ENCODE results near the gene LSM14A.
"Not testable (repeated sequence)": the region's sequence is repeated elsewhere in the genome, so short reads cannot be mapped to it uniquely, and the experiment has no call there.

Gene LSM14A

DNA sequence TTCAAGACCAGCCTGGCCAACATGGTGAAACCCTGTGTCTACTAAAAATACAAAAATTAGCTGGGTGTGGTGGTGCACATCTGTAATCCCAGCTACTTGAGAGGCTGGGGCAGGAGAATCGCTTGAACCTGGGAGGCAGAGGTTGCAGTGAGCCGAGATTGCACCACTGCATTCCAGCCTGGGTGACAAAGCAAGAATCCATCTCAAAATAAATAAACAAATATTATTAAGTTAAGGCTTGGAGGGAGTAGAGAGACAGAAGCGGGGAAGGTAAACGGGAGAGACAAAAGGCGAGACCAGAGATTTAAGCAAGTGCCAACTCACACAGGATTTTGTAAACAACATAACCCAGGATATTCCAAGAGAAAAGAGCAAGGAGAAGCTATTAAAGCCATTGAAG is 12.8 kb upstream of the LSM14A start:
- DNase-seq: not testable (repeated sequence)

DNA sequence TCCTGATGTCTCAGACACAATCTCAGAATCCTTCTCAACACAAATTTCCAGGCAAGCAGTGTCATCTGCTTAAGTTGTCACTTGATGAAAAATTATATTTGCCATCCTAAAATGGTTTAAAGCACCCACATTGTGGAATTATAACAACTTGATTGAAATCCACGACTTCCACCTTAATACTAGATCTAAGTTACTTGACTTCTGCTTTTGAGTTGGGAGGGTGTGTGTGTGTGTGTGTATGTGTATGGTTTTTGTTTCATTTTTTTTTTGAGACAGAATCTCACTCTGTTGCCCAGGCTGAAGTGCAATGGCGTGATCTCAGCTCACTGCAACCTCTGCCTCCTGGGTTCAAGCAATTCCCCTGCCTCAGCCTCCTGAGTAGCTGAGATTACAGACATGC is 10.4 kb upstream of the LSM14A start:
- DNase-seq: peak in 1 of 3 experiments; percentile 10

DNA sequence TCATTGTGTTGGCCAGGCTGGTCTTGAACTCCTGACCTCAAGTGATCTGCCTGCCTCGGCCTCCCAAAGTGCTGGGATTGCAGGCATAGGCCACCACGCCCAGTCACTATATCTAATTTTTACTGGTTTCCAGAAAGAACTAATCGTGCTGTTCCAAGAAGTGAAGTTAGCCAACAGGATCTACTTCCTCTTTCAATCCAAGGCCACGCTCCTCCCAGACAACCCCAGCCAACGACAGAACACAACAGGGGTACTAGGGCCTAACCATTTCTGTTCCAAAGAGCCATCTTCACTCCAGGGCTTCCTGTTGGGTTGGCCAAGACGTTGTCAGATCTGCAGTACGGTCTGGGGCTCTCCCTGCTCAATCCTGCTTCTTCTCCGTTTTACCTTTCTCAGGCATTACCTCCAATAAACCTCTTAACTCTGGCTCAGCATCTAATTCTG is 7.0 kb upstream of the LSM14A start:
- DNase-seq: no peak

DNA sequence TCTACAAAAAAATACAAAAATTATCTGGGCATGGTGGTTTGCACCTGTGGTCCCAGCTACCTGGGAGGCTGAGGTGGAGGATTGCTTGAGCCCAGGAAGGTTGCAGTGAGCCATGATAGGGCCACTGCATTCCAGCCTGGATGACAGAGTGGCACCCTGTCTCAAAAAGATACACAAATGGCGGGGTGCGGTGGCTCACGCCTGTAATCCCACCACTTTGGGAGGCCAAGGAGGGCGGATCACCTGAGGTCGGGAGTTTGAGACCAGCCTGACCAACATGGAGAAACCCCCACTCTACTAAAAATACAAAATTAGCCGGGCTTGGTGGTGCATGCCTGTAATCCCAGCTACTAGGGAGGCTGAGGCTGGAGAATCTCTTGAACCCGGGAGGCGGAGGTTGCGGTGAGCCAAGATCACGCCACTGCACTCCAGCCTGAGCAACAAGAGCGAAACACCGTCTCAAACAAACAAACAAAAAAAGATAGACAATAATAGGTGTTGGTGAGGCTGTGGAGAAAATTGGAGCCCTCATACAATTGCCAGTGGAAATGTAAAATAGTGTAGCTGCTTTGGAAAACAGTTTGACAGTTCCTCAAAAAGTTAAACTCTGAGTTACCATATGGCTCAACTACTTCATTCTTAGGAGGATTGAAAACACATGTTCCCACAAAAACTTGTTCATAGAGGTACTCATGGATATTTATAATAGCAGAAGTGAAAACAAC is 2.7 kb upstream of the LSM14A start:
- DNase-seq: not testable (repeated sequence)

DNA sequence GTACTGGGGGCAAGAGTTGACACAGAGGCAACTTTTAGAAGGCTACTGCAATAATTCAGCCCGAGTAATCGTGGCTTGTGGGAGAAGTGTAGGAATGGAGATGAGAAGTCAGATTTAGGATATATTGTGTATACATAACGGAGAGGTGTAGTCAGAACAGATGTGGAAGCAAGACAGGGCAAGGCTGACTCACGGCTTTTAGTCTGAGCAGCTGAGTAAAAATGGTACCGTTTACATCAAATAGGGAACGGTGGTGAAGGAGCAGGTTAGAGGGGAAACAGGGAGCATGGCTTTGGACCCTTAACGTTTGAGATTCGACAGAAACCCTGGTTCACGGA is 796 bp upstream of the LSM14A start:
- DNase-seq: no peak

DNA sequence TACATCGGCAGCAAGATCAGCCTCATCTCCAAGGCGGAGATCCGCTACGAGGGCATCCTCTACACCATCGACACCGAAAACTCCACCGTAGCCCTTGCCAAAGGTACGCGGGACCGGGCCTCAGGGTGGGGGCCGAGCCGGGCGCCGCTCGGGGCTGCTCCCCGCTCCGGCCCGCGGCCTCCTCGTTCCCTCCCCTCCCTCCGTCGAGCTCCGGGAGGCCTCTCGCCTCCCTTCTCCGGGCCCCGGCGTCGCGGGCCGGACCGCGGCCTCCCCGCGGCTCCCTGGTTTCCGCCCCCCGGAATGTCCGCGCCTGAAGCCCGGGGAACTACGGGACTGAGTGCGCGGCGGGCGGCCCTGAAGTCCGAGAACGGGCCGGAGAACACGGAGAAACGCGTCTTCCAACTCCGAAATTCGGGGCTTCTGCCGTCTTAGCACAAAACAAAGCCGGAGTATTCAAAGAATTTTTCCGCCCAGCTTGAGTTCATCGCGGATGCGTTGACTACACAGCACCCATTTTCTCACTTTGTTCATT is 423 bp downstream of the LSM14A start:
- peak; percentile 19 to 75 (median 66) for DNase-seq

DNA sequence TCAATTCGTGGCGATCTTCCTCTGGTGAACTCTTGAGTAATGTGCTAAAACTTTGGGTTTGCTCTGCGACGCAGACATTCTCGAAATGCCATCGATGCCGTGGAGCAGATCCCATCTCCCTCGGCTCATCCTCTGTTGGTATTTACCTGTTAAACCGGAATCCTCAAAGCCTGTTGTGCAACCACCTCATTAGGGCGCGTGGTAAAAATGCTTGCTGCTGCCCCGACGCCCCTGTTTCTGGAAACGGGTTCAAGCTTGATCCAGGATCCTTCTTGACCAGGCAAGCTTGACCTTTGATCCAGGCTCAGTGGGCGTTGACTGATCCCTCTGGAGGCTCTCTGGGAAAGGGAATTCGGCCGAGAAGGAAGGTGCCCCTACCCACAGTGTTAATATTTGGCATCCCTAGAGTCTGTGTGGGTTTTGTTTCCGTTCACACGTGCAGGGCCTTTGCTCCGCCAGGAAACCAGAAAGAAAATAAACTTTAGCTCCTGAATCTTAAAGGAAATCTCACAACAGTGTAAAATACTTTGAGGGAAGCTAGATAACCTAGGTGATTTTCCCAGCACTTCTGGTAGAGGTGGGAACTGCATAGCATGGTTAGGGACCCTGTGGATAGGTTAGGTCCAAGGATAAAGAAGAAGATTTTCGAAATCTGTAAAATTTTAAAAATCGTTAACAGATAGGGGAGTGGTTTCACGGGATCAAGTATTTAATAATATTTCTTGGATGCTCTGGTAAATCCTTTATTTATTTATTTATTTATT is 1.1 kb downstream of the LSM14A start:
- DNase-seq: peak in 1 of 3 experiments; percentile 65

DNA sequence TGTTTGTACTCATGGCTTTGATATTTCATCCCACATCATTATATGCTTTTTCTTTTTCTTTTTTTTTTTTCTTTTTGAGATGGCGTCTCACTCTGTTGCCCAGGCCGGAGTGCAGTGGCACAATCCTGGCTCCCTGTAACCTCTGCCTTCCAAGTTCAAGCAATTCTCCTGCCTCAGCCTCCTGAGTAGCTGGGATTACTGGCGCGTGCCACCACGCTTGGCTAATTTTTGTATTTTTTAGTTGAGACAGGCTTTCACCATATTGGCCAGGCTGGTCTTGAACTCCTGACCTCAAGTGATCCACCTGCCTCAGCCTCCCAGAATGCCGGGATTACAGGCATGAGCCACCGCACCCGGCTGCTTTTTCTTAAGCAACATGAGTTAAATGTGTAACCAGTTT is 2.9 kb downstream of the LSM14A start:
- not testable (repeated sequence) for DNase-seq

DNA sequence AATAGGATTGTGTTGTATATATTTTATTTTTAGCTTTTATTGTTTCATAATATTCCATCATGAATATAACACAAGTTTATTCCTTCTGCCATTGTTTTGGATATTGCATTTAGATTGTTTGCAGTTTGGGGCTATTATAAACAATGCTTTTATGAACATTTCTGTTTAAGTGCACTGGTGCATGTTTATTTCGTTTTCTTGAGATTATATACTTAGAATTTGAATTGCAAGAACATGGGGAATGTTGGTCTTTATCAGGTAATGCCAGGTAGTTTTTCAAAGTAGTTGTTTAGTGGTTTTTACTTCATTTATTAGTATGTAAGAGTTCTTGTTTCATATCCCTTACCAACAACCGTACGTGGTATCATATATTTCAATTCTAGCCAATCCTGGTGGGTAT is 4.3 kb downstream of the LSM14A start:
- DNase-seq: no peak

DNA sequence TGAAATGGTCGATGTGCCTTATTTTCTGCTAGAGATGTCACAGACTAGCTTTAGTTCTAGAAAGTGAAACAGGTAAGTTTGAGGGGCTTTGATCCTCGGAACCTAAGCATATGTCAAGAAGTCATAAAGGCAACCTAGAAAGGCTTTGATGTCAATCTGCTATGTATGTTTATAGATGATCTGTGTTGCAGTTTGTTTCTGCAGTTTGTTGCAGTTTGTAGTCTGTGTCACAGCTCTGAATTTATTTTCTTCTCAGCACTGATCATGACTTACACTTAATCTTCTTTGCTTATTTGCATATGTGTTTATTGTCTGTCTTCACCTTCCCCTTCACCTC is 5.9 kb downstream of the LSM14A start:
- no peak for DNase-seq

DNA sequence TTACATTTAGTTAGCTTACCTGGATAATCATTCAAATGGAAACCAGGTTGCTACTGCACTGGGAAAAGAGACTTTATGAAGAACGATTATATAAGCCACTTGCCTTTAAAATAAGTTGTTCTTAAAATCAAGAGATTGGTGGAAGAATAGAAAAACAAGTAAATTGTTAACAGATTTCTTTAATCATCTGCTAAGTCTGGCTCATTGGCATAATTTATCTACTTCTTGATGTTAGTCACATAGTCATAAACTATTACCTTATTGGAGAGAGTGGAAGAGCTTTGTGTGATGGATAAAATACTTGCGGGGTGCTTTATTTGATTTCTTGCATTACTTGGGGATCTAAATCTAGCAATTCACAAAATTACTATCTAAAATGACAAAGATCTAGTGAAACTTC is 6.8 kb downstream of the LSM14A start:
- DNase-seq: no peak

DNA sequence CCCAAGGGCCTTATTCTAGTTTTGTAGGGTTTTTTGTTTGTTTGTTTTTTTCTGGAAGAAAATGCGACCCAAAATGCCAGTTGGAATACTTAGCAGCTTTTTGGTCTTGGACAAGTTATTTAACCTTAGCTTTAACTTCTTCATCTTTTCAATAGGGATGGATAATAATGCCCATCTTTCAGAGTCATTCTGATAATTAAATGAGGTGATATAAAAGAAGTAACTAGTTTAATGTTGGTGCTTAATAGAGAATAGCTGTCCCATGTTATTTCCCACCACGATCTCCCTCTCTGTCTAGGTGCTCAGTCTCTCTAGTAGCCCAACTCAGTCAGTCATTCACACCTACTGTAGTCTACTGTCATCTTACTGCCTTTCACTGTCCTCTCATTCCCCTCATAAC is 8.0 kb downstream of the LSM14A start:
- DNase-seq: no peak

DNA sequence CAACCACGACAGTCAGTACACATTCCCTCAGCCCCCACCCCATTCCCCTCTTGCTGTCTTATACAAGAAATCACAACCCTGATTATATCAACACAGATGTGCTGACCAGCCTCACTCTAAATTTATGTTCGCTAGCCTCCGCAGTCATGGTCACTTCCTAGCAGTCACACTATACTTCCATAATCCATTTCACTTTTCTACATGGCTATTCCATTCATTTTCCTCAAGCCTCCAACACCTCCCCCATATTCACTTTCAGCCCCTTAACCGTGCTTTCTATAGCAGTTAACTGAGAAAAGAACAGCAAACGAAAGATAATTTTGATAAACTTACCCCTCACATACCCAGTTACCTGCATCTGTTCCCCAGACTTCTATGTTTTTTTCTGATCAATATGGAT is 8.4 kb downstream of the LSM14A start:
- DNase-seq: no peak

DNA sequence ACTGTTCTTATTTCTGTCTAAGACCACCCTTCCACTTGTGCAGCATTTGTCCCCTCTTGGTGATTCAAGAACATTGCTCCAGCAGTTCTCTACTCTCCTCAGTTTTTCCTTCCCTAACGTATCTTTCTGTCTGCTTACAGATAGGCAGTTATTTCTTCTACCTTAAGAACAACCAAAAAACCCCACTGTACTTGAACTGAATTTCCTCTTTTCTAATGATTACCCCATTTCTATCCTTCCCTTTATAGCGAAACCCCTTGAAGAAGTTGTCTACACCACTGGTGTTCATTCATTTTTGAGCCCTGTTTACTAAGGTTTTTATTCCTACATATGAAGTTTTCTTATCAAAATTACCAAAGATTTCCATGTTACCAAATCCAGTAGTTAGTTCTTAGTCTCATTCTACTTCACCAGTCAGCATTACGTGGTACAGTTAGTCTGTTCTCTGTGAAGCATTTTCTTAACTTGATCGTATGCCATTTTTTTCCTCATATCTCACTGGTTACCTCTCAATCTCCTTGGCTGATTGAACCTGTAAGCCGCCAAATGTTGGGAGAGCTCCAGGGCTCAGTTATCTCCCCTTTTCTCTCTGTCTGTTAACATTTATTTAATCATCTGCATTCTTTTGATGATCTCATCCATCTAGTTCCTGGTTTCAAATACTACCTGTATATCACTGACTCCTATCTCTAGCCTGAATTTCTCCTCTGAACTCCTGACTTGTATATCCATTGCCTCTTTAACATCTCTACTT is 9.0 kb downstream of the LSM14A start:
- DNase-seq: no peak

DNA sequence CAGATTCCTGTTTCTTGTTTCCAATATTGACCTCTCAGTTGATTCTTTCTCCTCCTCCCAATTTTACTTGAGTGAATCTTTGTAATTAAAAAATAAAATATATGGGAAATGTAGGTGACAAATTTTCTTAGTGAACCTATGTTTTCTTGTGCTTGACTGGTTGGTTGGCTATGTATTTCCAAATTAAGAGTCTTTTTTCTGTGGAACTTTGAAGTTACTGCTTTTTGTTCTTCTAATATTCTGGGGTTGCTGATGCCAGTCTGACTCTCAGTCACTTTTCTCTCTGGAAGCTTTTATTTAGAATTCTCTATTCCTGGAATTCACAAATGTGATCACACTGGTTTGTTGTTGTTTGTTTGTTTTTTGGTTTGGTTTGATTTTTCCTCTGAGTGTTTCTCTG is 9.8 kb downstream of the LSM14A start:
- no peak for DNase-seq

DNA sequence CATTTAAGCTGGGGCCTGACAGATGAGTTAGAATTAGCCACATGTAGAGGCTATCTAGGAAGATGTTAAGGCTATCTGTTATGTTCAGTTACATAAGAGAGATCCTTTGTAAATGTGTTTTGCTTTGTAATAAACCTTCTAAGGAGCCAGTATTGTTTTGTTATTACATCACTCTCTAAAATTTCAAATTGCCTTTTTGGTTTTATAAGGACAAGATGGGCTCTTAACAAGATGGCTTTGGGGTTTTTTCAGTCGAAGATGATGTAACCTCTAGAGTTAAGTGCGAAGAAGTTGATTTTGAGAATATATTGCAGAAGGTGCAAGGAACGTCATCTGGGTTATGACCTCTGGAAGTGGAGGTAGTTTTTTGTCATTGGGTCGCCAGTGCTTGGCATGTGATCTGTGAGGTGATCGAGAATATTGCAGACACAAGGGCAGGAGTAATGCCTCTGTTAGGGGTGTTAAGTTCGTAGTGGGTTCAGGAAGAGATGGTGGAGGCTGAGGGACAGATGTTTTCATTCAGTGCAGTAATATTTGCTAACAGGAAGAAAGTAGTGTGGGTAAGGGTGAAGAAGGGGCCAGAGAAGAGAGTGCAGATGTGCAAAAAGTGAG is 12.7 kb downstream of the LSM14A start:
- no peak for DNase-seq

DNA sequence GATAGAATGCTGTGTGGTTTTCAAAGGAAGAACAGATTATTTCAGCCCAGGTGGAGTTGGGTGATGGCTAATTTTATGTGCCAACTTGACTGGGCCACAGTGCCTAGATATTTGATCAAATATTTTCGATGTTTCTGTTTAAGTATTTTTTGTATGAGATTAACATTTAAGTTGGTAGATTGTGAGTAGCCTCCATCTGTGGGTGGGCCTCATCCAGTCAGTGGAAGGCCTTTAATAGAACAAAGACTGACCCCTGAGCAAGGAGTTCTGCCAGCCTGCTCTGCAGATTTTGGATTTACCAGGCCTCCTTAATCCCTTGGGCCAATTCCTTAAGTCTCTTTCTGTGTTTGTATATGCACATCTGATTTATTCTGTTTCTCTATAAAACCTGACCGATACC is 13.9 kb downstream of the LSM14A start:
- DNase-seq: no peak

DNA sequence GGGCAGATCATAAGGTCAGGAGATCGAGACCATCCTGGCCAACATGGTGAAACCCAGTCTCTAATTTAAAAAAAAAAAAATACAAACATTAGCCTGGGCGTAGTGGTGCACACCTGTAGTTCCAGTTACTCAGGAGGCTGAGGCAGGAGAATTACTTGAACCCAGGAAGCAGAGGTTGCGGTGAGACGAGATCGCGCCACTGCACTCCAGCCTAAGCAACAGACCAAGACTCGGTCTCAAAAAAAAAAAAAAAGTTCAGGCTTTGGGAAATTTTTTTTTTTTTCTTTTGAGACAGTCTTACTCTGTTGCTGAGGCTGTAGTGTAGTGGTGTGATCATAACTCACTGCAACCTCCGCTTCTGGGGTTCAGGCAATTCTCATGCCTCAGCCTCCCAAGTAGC is 14.7 kb downstream of the LSM14A start:
- DNase-seq: no peak

DNA sequence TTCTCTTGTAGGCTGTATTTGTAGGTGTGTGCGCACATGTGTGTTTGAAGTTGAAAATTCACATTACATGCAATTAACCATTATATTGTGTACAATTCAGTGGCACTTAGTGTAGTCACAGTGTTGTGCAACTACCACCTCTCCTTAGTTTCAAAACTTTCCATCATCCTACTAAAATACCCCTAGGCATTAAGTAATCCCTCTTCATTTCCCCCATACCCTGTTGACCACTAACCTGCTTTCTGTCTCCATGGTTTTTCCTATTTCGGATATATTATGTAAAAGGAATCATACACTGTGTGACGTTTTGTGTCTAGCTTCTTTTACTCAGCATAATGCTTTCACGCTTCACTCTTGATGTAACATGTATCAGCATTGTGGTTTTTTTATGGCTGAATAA is 16.1 kb downstream of the LSM14A start:
- no peak for DNase-seq

DNA sequence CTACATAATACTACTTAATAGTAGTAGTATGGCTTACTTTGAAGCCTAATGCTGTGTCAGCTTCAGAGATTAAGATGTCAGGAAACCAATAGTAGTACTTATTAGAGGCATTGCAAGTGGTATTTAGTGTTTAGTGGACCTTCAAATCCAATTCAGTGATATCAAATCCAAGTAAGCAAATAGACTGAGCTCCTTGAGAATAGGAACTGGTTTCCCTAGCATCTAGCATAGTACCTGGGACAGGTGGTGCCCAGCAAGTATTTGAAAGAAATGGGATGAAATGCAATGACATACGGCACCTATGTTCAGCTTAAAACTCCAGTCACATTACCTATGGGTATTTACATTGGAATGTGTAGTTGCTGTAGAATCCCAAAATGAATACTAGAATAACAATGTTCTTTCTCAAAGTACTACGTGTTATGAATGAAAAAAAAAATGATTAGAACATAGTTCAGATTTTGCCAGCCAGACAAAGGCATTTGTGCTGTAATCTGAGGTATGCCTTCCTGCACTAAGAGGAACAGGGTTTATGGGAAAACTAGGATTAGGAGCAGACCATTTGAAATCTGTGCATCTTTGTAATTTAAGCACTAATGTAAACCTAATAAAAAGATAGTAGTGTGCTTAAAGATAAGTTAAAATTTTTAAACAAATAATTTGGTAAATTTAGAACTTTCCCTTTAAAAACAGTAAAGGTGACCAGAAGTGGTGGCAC is 17.1 kb downstream of the LSM14A start:
- DNase-seq: no peak

DNA sequence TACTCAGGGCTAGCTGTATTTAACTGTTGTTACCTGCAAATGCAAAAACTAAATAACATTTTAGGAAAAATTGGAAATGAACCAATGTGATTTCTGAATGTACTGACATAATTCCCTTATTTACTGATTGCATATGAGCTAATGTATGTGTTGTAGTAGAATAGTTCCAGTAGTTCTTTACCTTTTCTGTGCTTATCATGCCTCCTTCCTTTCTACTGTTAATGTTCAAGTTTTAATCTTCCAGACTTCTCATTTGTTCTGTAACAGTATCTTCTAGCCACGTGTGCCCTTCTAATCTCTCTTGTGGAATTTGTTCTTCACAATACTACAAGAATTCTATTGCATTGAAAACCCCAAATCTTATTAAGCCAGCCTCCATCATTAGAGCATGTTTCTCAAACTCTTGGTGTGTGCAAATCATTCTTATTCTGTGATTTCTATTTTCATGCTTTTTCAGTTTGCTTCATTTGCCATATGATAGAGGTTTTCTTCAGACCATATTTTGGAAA is 17.7 kb downstream of the LSM14A start:
- DNase-seq: no peak

DNA sequence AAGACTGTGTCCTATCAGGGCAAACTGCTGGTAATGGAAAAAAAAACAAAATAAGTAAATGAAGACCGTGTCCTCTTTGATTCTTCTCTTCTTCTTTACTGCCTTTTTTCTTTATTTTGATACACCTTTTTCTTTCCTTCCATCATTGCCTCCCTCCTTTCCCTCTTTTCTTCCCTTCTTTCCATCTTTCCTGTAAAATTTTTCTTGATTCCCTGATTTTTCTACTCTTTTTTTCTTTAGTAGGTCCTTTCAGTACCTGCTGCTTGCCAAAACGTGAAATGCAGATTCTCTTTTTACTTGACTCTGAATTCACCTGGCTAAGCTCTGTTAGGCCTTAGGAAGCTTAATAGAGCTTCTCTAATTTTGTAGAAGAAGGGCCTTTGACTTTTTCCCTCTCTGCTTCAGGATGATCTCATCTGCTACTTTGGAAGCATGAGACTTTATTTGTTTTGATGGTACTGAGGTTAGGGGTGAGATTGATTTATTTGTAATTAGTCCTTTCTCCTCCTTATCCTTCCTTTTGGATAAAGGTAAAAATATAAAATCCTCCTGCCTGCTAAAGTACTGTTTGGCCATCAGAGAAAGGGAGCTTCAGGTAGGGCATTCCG is 19.2 kb downstream of the LSM14A start:
- DNase-seq: no peak

Measured in NCI-H1417 (cell line).